ENCODE results near the gene CLK3.

CLK3 gene

GRCh38 chr15:74669627-74670026 is 54.0 kb downstream of the CLK3 start:
- H3K36me3 ChIP-seq (ENCODE audit: control insufficient read depth in 2 of 2, insufficient read depth in 1 of 2, low read length in 2 of 2), result peaks cover 49 to 51% of the 10 kb centered on the region in 2 experiments
- TF ChIP-seq ZNF175 (tag by site-specific recombination; IDR thresholded peaks at IDR 0.05) (no peak), ZNF664 (tag by site-specific recombination; IDR thresholded peaks at IDR 0.05) (peak; percentile 96)
- ChIA-PET POLR2A (interaction anchor here (1.0 kb wide), 1 partner anchor 71 kb away, joined by 3 read pairs; no protein-coding TSS in a partner anchor), CTCF (interaction anchor here (0.7 to 1.7 kb wide), 6 partner anchors 12 to 287 kb away, joined by 3 to 7 read pairs (median 3); no protein-coding TSS in a partner anchor)
- H3K4me1 ChIP-seq (ENCODE audit: control insufficient read depth, insufficient read depth, low read length), result peaks cover 2% of the 10 kb centered on the region
- no peaks in the 10 kb centered on the region for H3K9me3 ChIP-seq (ENCODE audit: control insufficient read depth, insufficient read depth, low read depth, low read length)
- no peak overlapping the region for H3K27ac ChIP-seq (ENCODE audit: extremely low read depth, low read depth, low read length)
- H3K4me3 ChIP-seq (ENCODE audit: low read depth, low read length), result no peak overlapping the region

GRCh38 chr15:74674161-74674560 is 58.5 kb downstream of the CLK3 start:
- Histone ChIP-seq H3K36me3 (ENCODE audit: control insufficient read depth in 2 of 2, insufficient read depth in 1 of 2, low read length in 2 of 2) (peaks cover 40 to 43% of the 10 kb centered on the region in 2 experiments), H3K4me1 (ENCODE audit: control insufficient read depth, insufficient read depth, low read length) (no peaks in the 10 kb centered on the region), H3K27ac (ENCODE audit: extremely low read depth, low read depth, low read length) (no peak overlapping the region), H3K9me3 (ENCODE audit: control insufficient read depth, insufficient read depth, low read depth, low read length) (no peaks in the 10 kb centered on the region), H3K4me3 (ENCODE audit: low read depth, low read length) (no peak overlapping the region)
- ChIA-PET POLR2A (interaction anchor here (0.6 kb wide), 1 partner anchor 9 kb away, joined by 8 read pairs; no protein-coding TSS in a partner anchor), CTCF (interaction anchor here (0.6 to 0.9 kb wide), 2 partner anchors 16 to 95 kb away, joined by 3 to 5 read pairs; no protein-coding TSS in a partner anchor)
- no peak for TF ChIP-seq ZNF621 (tag by site-specific recombination; IDR thresholded peaks at IDR 0.05)
- TF ChIP-seq ZNF426 (tag by site-specific recombination; IDR thresholded peaks at IDR 0.05), result no peak
- TF ChIP-seq ZNF555 (tag by site-specific recombination; conservative IDR thresholded peaks at IDR 0.05), result no peak
- TF ChIP-seq ZNF350 (tag by site-specific recombination; IDR thresholded peaks at IDR 0.05), result no peak
- TF ChIP-seq WT1 (tag by site-specific recombination; IDR thresholded peaks at IDR 0.05), result no peak
- TF ChIP-seq ZNF623 (tag by site-specific recombination; IDR thresholded peaks at IDR 0.05), result no peak
- TF ChIP-seq ZNF785 (tag by site-specific recombination; IDR thresholded peaks at IDR 0.05), result no peak
- no peak for TF ChIP-seq ZNF114 (tag by site-specific recombination; IDR thresholded peaks at IDR 0.05)
- no peak for TF ChIP-seq ZNF311 (tag by site-specific recombination; IDR thresholded peaks at IDR 0.05; ENCODE audit: borderline replicate concordance)
- TF ChIP-seq PRDM4 (tag by site-specific recombination; IDR thresholded peaks at IDR 0.05), result no peak

- CTCF ChIA-PET, result interaction anchor here (0.7 to 1.1 kb wide), 4 partner anchors 11 to 301 kb away, joined by 3 to 5 read pairs (median 4); no protein-coding TSS in a partner anchor
- Histone ChIP-seq H3K9me3 (ENCODE audit: control insufficient read depth, insufficient read depth, low read depth, low read length) (no peaks in the 10 kb centered on the region), H3K4me3 (ENCODE audit: low read depth, low read length) (no peak overlapping the region), H3K4me1 (ENCODE audit: control insufficient read depth, insufficient read depth, low read length) (no peaks in the 10 kb centered on the region), H3K27ac (ENCODE audit: extremely low read depth, low read depth, low read length) (no peak overlapping the region), H3K36me3 (ENCODE audit: control insufficient read depth in 2 of 2, insufficient read depth in 1 of 2, low read length in 2 of 2) (peaks cover 24 to 26% of the 10 kb centered on the region in 2 experiments)
- POLR2A ChIA-PET, result no interaction called here
- TF ChIP-seq ZNF473 (tag by site-specific recombination; IDR thresholded peaks at IDR 0.05) (no peak), ZNF677 (tag by site-specific recombination; IDR thresholded peaks at IDR 0.05) (no peak), MEIS1 (CRISPR knock-in tag; IDR thresholded peaks at IDR 0.05; ENCODE audit: borderline replicate concordance) (no peak), GLI2 (tag by site-specific recombination; IDR thresholded peaks at IDR 0.05; ENCODE audit: borderline replicate concordance, low read depth) (no peak), ZNF596 (tag by site-specific recombination; IDR thresholded peaks at IDR 0.05) (no peak), ZNF398 (tag by site-specific recombination; IDR thresholded peaks at IDR 0.05) (no peak), ZNF121 (tag by site-specific recombination; IDR thresholded peaks at IDR 0.05) (no peak), ZNF621 (tag by site-specific recombination; IDR thresholded peaks at IDR 0.05) (no peak), ZBTB11 (tag by site-specific recombination; conservative IDR thresholded peaks at IDR 0.05; ENCODE audit: low read depth) (no peak), KLF8 (tag by site-specific recombination; IDR thresholded peaks at IDR 0.05) (no peak), ZSCAN23 (tag by site-specific recombination; IDR thresholded peaks at IDR 0.05) (no peak), SP7 (tag by site-specific recombination; IDR thresholded peaks at IDR 0.05) (no peak), ZNF423 (tag by site-specific recombination; IDR thresholded peaks at IDR 0.05) (no peak), ZNF560 (tag by site-specific recombination; IDR thresholded peaks at IDR 0.05; ENCODE audit: borderline replicate concordance) (no peak), ZXDB (tag by site-specific recombination; IDR thresholded peaks at IDR 0.05) (no peak)
These were observed 61.2 kb downstream of the CLK3 start for GRCh38 chr15:74676801-74677200.

Measured in HEK293 (cell line).